ENCODE data around the gene OR2J2. TPM values are rescaled to one million over a fixed set of nuclear protein-coding genes. Genes with fewer than 3 reads are reported as not detected.
"Not testable (repeated sequence)": the region's sequence is repeated elsewhere in the genome, so short reads cannot be mapped to it uniquely, and the experiment has no call there.

Gene OR2J2
- total and polyA plus RNA-seq, 4 donors, result not detected

DNA sequence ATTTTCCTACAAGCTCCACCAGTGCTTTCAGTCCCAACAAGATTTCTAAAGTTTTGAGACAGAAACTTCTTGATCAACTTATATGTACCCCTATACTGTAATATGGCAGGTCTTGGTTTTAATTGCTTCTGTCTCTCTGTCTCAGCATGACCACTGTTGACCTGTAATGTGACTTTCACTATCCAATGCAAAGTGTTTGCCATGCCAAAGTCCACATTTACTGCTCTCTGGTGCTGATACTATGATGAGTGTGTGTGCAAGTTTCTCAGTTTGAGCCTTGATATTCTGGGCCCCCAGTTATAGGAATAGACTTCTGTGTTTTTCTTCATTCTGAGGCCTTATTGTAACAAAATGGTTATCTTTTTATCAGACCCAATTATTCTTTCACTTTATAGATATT is 45.8 kb downstream of the OR2J2 start (continued):
- TF ChIP-seq HNF4G (IDR thresholded peaks at IDR 0.05), result peak; percentile 91

DNA sequence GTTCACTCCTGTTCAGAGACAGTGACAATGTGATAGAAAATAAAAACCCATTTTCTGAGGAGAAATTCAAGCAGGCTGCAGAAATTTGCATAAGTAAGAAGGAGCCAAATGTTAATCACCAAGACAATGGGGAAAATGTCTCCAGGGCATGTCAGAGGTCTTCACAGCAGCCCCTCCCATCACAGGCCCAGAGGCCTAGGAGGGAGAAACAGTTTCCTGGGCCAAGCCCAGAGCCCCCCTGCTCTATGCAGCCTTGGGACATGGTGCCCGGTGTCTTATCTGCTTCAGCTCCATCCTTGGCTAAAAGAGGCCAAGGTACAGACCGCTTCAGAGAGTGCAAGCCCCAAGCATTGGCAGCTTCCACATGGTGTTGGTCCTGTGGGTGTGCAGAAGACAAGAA is 46.5 kb downstream of the OR2J2 start:
- DNase-seq (ENCODE audit: low spot score); H3K4me3 ChIP-seq (ENCODE audit: low read depth in 1 of 3, low read length in 3 of 3); H3K27me3 ChIP-seq (ENCODE audit: control insufficient read depth in 4 of 4, insufficient read depth in 4 of 4, low read length in 3 of 4); H3K27ac ChIP-seq (ENCODE audit: low read depth in 1 of 2, low read length in 2 of 2); H3K36me3 ChIP-seq (ENCODE audit: control insufficient read depth in 4 of 4, insufficient read depth in 3 of 4, low read depth in 1 of 4, low read length in 3 of 4); H3K9ac ChIP-seq (ENCODE audit: low read depth in 1 of 2, low read length in 2 of 2); H3K9me3 ChIP-seq (ENCODE audit: control insufficient read depth in 4 of 4, low read length in 3 of 4): not testable (repeated sequence)
- 65% methylated on average over 2 of the region's 2 CpGs for WGBS
- H3K4me1 ChIP-seq (ENCODE audit: control insufficient read depth in 4 of 4, insufficient read depth in 4 of 4, low read length in 3 of 4), result peaks cover 0 to 24% (median 13%) of the 10 kb centered on the region in 4 donors

DNA sequence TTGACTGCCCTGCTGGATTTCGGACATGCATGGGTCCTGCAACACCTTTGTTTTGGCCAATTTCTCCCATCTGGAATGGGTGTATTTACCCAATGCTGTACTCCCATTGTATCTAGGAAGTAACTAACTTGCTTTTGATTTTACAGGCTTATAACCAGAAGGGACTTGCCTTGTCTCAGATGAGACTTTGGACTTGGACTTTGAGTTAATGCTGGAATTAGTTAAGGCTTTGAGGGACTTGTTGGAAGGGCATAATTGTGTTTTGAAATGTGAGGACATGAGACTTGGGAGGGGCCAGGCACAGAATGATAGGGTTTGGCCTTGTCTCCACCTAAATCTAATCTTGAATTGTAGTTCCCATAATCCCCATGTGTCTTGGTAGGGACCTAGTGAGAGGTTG is 47.3 kb downstream of the OR2J2 start:
- H3K9me3 ChIP-seq (ENCODE audit: control insufficient read depth in 4 of 4, low read length in 3 of 4); H3K27me3 ChIP-seq (ENCODE audit: control insufficient read depth in 4 of 4, insufficient read depth in 4 of 4, low read length in 3 of 4); H3K36me3 ChIP-seq (ENCODE audit: control insufficient read depth in 4 of 4, insufficient read depth in 3 of 4, low read depth in 1 of 4, low read length in 3 of 4); H3K4me3 ChIP-seq (ENCODE audit: low read depth in 1 of 3, low read length in 3 of 3); H3K27ac ChIP-seq (ENCODE audit: low read depth in 1 of 2, low read length in 2 of 2); H3K9ac ChIP-seq (ENCODE audit: low read depth in 1 of 2, low read length in 2 of 2); DNase-seq (ENCODE audit: low spot score): not testable (repeated sequence)
- H3K4me1 ChIP-seq (ENCODE audit: control insufficient read depth in 4 of 4, insufficient read depth in 4 of 4, low read length in 3 of 4), result peaks cover 0 to 24% (median 13%) of the 10 kb centered on the region in 4 donors
- TF ChIP-seq HNF4G (IDR thresholded peaks at IDR 0.05) (peak; percentile 54), RXRA (IDR thresholded peaks at IDR 0.05) (peak in 1 of 2 donors; percentile 20), HNF4A (conservative IDR thresholded peaks at IDR 0.05) (peak; percentile 73 to 85)
- 58% methylated on average over 1 of the region's 1 CpG for WGBS

Other genes starting within 250 kb of the OR2J2 start
- 10 to 100 TPM; 27.3 to 63.3 TPM for gene TRIM27, start 246.9 kb upstream of the OR2J2 start, total RNA-seq
- 10 to 100 TPM; 19.6 to 37.7 TPM for gene TRIM27, start 246.9 kb upstream of the OR2J2 start, polyA plus RNA-seq
- 1 to 10 TPM in 1 of 2 donors, under 1 TPM in 1; 0.42 to 1.1 TPM for gene ZNF311, start 165.6 kb upstream of the OR2J2 start, total RNA-seq
- gene ZNF311, start 165.6 kb upstream of the OR2J2 start, polyA plus RNA-seq, result under 1 TPM; 0.19 to 0.31 TPM
- not detected for gene OR2W1, start 125.7 kb upstream of the OR2J2 start, total RNA-seq
- not detected for gene OR2W1, start 125.7 kb upstream of the OR2J2 start, polyA plus RNA-seq
- not detected for gene OR2B3, start 83.6 kb upstream of the OR2J2 start, total RNA-seq
- gene OR2B3, start 83.6 kb upstream of the OR2J2 start, polyA plus RNA-seq, result not detected
- gene OR2J1, start 71.4 kb upstream of the OR2J2 start, total RNA-seq, result not detected
- gene OR2J1, start 71.4 kb upstream of the OR2J2 start, polyA plus RNA-seq, result not detected
- under 1 TPM in 1 of 2 donors, not detected in 1; 0.14 TPM for gene OR2J3, start 62.8 kb upstream of the OR2J2 start, total RNA-seq
- not detected for gene OR2J3, start 62.8 kb upstream of the OR2J2 start, polyA plus RNA-seq
- not detected for gene OR14J1, start 130.8 kb downstream of the OR2J2 start, total RNA-seq
- not detected for gene OR14J1, start 130.8 kb downstream of the OR2J2 start, polyA plus RNA-seq
- gene OR5V1, start 198.0 kb downstream of the OR2J2 start, total RNA-seq, result not detected
- not detected for gene OR5V1, start 198.0 kb downstream of the OR2J2 start, polyA plus RNA-seq
- not detected for gene OR12D3, start 204.4 kb downstream of the OR2J2 start, total RNA-seq
- not detected for gene OR12D3, start 204.4 kb downstream of the OR2J2 start, polyA plus RNA-seq
- not detected for gene OR12D2, start 224.7 kb downstream of the OR2J2 start, total RNA-seq
- not detected for gene OR12D2, start 224.7 kb downstream of the OR2J2 start, polyA plus RNA-seq
- gene OR12D1, start 244.0 kb downstream of the OR2J2 start, total RNA-seq, result not detected
- not detected for gene OR12D1, start 244.0 kb downstream of the OR2J2 start, polyA plus RNA-seq

Measured in liver (tissue), 9 donors.